H1 (cell line): Measurements from ENCODE around the gene HIP1. TPM values are rescaled to one million over a fixed set of nuclear protein-coding genes. Genes with fewer than 3 reads are reported as not detected.
"Not testable (repeated sequence)": the region's sequence is repeated elsewhere in the genome, so short reads cannot be mapped to it uniquely, and the experiment has no call there.

Experiments used
- CTCF ChIA-PET: fragments of 300-600 bp; sonication (Branson Sonifier 250); formaldehyde crosslinking; loops from one replicate; lab custom pipeline; 2021; ENCODE audit not compliant: partially characterized antibody; lab: Charles Lee
- POLR2A ChIA-PET: fragments of 300-600 bp; sonication (Branson Sonifier 250); formaldehyde crosslinking; loops from one replicate; lab custom pipeline; 2021; ENCODE audit warnings: inconsistent platforms; ENCODE audit not compliant: partially characterized antibody; lab: Charles Lee
- DNase-seq, 2 experiments: peaks; one replicate each; pipeline versions ENCODE4 v3.0.0 to v3.0.0-alpha.2; 2010 to 2022; ENCODE audit warnings: low spot score in 2 of 2, low read depth in 1 of 2, mixed read lengths in 1 of 2
- FAIRE-seq: peaks from 2 replicates; lab custom pipeline; 2011; peaks lifted over from hg19 to GRCh38; lab: Jason Lieb, UNC
- H2AFZ ChIP-seq: 2 replicates; pipeline ENCODE4 v1.8.1; 2012; ENCODE audit warnings: low read length, inconsistent platforms
- H2AK5ac ChIP-seq: 2 replicates; pipeline ENCODE4 v1.6.1; 2013; ENCODE audit warnings: low read depth, low read length
- H2BK120ac ChIP-seq: replicated peaks from 2 replicates; pipeline ENCODE3; 2013; ENCODE audit warnings: low read depth, low read length, inconsistent platforms
- H2BK12ac ChIP-seq: 2 replicates; pipeline ENCODE4 v1.6.1; 2013; ENCODE audit warnings: low read depth, low read length
- H2BK15ac ChIP-seq: 2 replicates; pipeline ENCODE4 v1.6.1; 2013; ENCODE audit warnings: low read length
- H2BK20ac ChIP-seq: 2 replicates; pipeline ENCODE4 v1.6.1; 2013; ENCODE audit warnings: low read length
- H2BK5ac ChIP-seq: 2 replicates; pipeline ENCODE4 v1.6.1; 2013; ENCODE audit warnings: low read depth, low read length
- H3K14ac ChIP-seq: 2 replicates; pipeline ENCODE4 v1.6.1; 2013; ENCODE audit warnings: inconsistent platforms; ENCODE audit not compliant: insufficient read length
- H3K18ac ChIP-seq: 2 replicates; pipeline ENCODE4 v1.6.1; 2013; ENCODE audit warnings: low read length; ENCODE audit errors: extremely low read depth
- H3K23ac ChIP-seq: 2 replicates; pipeline ENCODE4 v1.6.1; 2013; ENCODE audit warnings: inconsistent platforms; ENCODE audit not compliant: insufficient read length
- H3K23me2 ChIP-seq: 2 replicates; pipeline ENCODE4 v1.6.1; 2013; ENCODE audit warnings: low read depth, low read length
- H3K27ac ChIP-seq: 2 replicates; pipeline ENCODE4 v1.6.1; 2011; ENCODE audit warnings: low read depth, low read length, inconsistent platforms
- H3K27me3 ChIP-seq, 4 experiments: replicated peaks in 1 of 4; 1 replicate in 1 of 4; 2 replicates in 3 of 4; pipeline versions ENCODE4 v1.6.1 to v1.8.1; 2011 to 2013; ENCODE audit warnings: low read length in 3 of 4, mild to moderate bottlenecking in 3 of 4, inconsistent platforms in 2 of 4, mixed read lengths in 2 of 4, moderate library complexity in 1 of 4; ENCODE audit not compliant: control insufficient read depth in 3 of 4, insufficient read depth in 3 of 4; ENCODE audit errors: extremely low read depth in 1 of 4
- H3K36me3 ChIP-seq, 4 experiments: 2 replicates each; pipeline versions ENCODE4 v1.6.1 to v1.8.1; 2011 to 2013; ENCODE audit warnings: mild to moderate bottlenecking in 4 of 4, low read length in 3 of 4, moderate library complexity in 2 of 4, control low read depth in 1 of 4, inconsistent platforms in 1 of 4; ENCODE audit not compliant: insufficient read depth in 4 of 4, control insufficient read depth in 2 of 4
- H3K4ac ChIP-seq: replicated peaks from 2 replicates; pipeline ENCODE3; 2013; ENCODE audit warnings: low read length, low read depth, mixed read lengths, inconsistent platforms; ENCODE audit not compliant: insufficient read length
- H3K4me1 ChIP-seq, 4 experiments: replicated peaks in 1 of 4; 1 replicate in 1 of 4; 2 replicates in 3 of 4; pipeline versions ENCODE4 v1.6.1 to v1.8.1; 2011 to 2013; ENCODE audit warnings: low read length in 3 of 4, inconsistent platforms in 2 of 4, mixed read lengths in 1 of 4; ENCODE audit not compliant: insufficient read depth in 4 of 4, control insufficient read depth in 3 of 4
- H3K4me2 ChIP-seq, 2 experiments: 2 replicates each; pipeline versions ENCODE4 v1.6.1 to v1.8.1; 2011 to 2013; ENCODE audit warnings: low read depth in 2 of 2, low read length in 2 of 2, control low read depth in 1 of 2, inconsistent platforms in 1 of 2, mild to moderate bottlenecking in 1 of 2; ENCODE audit not compliant: insufficient read depth in 1 of 2
- H3K4me3 ChIP-seq, 4 experiments: fragments of 200-600, 300-600 bp in 1 of 4; sonication (generic), shearing (Covaris generic), sonication (Bioruptor Twin) in 1 of 4; 2 replicates each; pipeline versions ENCODE4 v1.5.1 to v1.8.1; 2011 to 2016; ENCODE audit warnings: low read length in 4 of 4, low read depth in 3 of 4, control low read depth in 2 of 4, inconsistent platforms in 2 of 4, mild to moderate bottlenecking in 2 of 4, mixed read lengths in 1 of 4, moderate library complexity in 1 of 4; ENCODE audit not compliant: insufficient read depth in 2 of 4; ENCODE audit errors: extremely low read depth in 1 of 4
- H3K56ac ChIP-seq: replicated peaks from 2 replicates; pipeline ENCODE3; 2013; ENCODE audit warnings: low read depth, mild to moderate bottlenecking, mixed read lengths, low read length, inconsistent platforms; ENCODE audit not compliant: insufficient read length
- H3K79me1 ChIP-seq: 2 replicates; pipeline ENCODE4 v1.6.1; 2013; ENCODE audit warnings: low read depth, low read length, control low read depth
- H3K79me2 ChIP-seq, 2 experiments: 2 replicates each; pipeline versions ENCODE4 v1.6.1 to v1.8.1; 2012 to 2013; ENCODE audit warnings: low read length in 2 of 2, mild to moderate bottlenecking in 2 of 2, inconsistent platforms in 1 of 2; ENCODE audit not compliant: insufficient read depth in 2 of 2, control insufficient read depth in 1 of 2
- H3K9ac ChIP-seq, 4 experiments: replicated peaks in 1 of 4; 1 replicate in 1 of 4; 2 replicates in 3 of 4; pipeline versions ENCODE4 v1.6.1 to v1.8.1; 2011 to 2013; ENCODE audit warnings: low read depth in 3 of 4, low read length in 3 of 4, control low read depth in 2 of 4, mild to moderate bottlenecking in 2 of 4, moderate library complexity in 2 of 4, inconsistent platforms in 1 of 4; ENCODE audit errors: extremely low read depth in 1 of 4
- H3K9me3 ChIP-seq, 2 experiments: 2 replicates each; pipeline versions ENCODE4 v1.6.1 to v1.8.1; 2012 to 2013; ENCODE audit warnings: mild to moderate bottlenecking in 2 of 2, moderate library complexity in 2 of 2, control low read depth in 1 of 2, inconsistent platforms in 1 of 2, low read depth in 1 of 2, low read length in 1 of 2, mixed read lengths in 1 of 2; ENCODE audit not compliant: insufficient read depth in 2 of 2
- H4K20me1 ChIP-seq, 2 experiments: replicated peaks in 1 of 2; 2 replicates each; pipeline versions ENCODE3 to v1.8.1; 2011 to 2013; ENCODE audit warnings: inconsistent platforms in 2 of 2, low read length in 2 of 2, mild to moderate bottlenecking in 1 of 2; ENCODE audit not compliant: insufficient read depth in 2 of 2, control insufficient read depth in 1 of 2
- H4K5ac ChIP-seq: 2 replicates; pipeline ENCODE4 v1.6.1; 2013; ENCODE audit warnings: low read length, low read depth, mixed read lengths, inconsistent platforms; ENCODE audit not compliant: insufficient read length
- H4K8ac ChIP-seq: 2 replicates; pipeline ENCODE4 v1.8.0; 2013; ENCODE audit warnings: mild to moderate bottlenecking, moderate library complexity, low read length, inconsistent platforms; ENCODE audit not compliant: insufficient read depth; ENCODE audit errors: extremely low read depth
- H4K91ac ChIP-seq: replicated peaks from 2 replicates; pipeline ENCODE3; 2013; ENCODE audit warnings: low read length, mixed read lengths, inconsistent platforms; ENCODE audit not compliant: insufficient read length
- WGBS, 2 experiments: shearing (Covaris generic) in 1 of 2; methylation state at CpG; one replicate each; pipeline versions ENCODE4 v1.1.6 to v1.1.7; 2013 to 2015; ENCODE audit warnings: low lambda C conversion rate in 2 of 2, mixed read lengths in 2 of 2, inconsistent platforms in 1 of 2, low coverage in 1 of 2, missing lambda C conversion rate in 1 of 2; ENCODE audit not compliant: insufficient replicate concordance in 2 of 2, insufficient coverage in 1 of 2, insufficient read length in 1 of 2; ENCODE audit errors: extremely low coverage in 1 of 2, missing lambda C conversion rate in 1 of 2; 5-methylcytosine and 5-hydroxymethylcytosine counted together
- polyA plus RNA-seq, 7 experiments: library from polyadenylated mRNA; depleted of rRNA in 3 of 7; stranded (reverse) in 5 of 7; unstranded in 2 of 7; fragments of >200 nt in 5 of 7; fragments of 200-250 nt in 2 of 7; gene quantifications; 1 replicate in 5 of 7; 2 replicates in 1 of 7; 4 replicates in 1 of 7; pipeline versions ENCODE4 v1.2.1 to v1.2.3, GENCODE V29; 2011 to 2013; ENCODE audit warnings: missing spikeins in 2 of 7, mixed read lengths in 2 of 7
- total RNA-seq: library from RNA; stranded (reverse); fragmentation: NEBNext Ultra II Directional; extraction: Animal tissue kit (Norgen Biotek cat#: 25700); gene quantifications from 2 replicates; pipeline ENCODE4 v1.2.1, GENCODE V29; 2021

HIP1 gene
- total and polyA plus RNA-seq, 2 of the 8 experiments (the other 6 are each of a cell fraction or from before 2014, with no cell fraction given): 51.8 to 108 TPM

DNA sequence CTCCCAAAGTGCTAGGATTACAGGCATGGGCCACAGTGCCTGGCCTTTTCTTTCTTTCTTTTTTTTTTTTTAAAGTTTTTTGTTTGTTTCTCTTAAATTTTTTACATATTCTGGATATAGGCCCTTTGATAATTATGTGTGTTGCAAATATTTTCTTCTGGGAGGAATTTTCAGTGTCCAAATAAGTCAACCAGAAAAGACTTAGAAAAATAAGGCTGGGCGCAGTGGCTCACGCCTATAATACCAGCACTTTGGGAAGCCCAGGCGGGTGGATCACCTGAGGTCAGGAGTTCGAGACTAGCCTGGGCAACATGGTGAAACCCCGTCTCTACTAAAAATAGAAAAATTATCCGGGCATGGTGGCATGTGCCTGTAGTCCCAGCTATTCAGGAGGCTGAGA lies 11.4 kb downstream of the HIP1 start:
- H3K18ac ChIP-seq, H3K14ac ChIP-seq, H3K23ac ChIP-seq, H3K9ac ChIP-seq, H4K5ac ChIP-seq, DNase-seq, H2BK20ac ChIP-seq, H3K4me2 ChIP-seq, H3K79me2 ChIP-seq, H3K56ac ChIP-seq, H3K79me1 ChIP-seq, H3K27ac ChIP-seq, H3K27me3 ChIP-seq, H4K91ac ChIP-seq, H2AK5ac ChIP-seq, H2BK12ac ChIP-seq, FAIRE-seq, H4K8ac ChIP-seq, H3K4me3 ChIP-seq, H2BK120ac ChIP-seq, H2AFZ ChIP-seq, H3K23me2 ChIP-seq, H3K9me3 ChIP-seq, H3K36me3 ChIP-seq, POLR2A ChIA-PET, H2BK15ac ChIP-seq, H4K20me1 ChIP-seq, H3K4ac ChIP-seq, H2BK5ac ChIP-seq: not testable (repeated sequence)
- peaks cover 3 to 12% (median 6%) of the 10 kb centered on the region in 4 experiments for H3K4me1 ChIP-seq
- CTCF ChIA-PET: interaction anchor here (1.1 to 2.0 kb wide), 3 partner anchors 10 to 30 kb away, joined by 3 to 5 read pairs (median 5); no protein-coding TSS in a partner anchor
- WGBS, 2 experiments: 84% methylated on average over 6 of the region's 6 CpGs; no CpG with 5 or more reads in 1 of the 2 experiments
